Upper lobe of right lung (tissue), 1 donor: Measurements from ENCODE around the gene OR2A7. TPM values are rescaled to one million over a fixed set of nuclear protein-coding genes. Genes with fewer than 3 reads are reported as not detected.
"Not testable (repeated sequence)": the region's sequence is repeated elsewhere in the genome, so short reads cannot be mapped to it uniquely, and the experiment has no call there.

Source experiments
- ATAC-seq: fragments of 200-7000 bp; cut with Tn5 transposase; one replicate; pipeline ENCODE4 v1.9.1; 2020; ENCODE audit warnings: mild to moderate bottlenecking, moderate library complexity
- DNase-seq: peaks from one replicate; pipeline ENCODE4 v3.0.0-alpha.2; 2020
- H3K27ac ChIP-seq: fragments of 200-600 bp; one replicate; pipeline ENCODE4 v1.8.0; 2022
- H3K27me3 ChIP-seq: fragments of 200-600 bp; one replicate; pipeline ENCODE4 v1.8.0; 2022; ENCODE audit warnings: mild to moderate bottlenecking
- H3K36me3 ChIP-seq: fragments of 200-600 bp; one replicate; pipeline ENCODE4 v1.8.0; 2022
- H3K4me1 ChIP-seq: fragments of 200-600 bp; one replicate; pipeline ENCODE4 v1.8.0; 2022
- H3K4me3 ChIP-seq: fragments of 200-600 bp; one replicate; pipeline ENCODE4 v1.8.0; 2022; ENCODE audit warnings: mild to moderate bottlenecking
- H3K9me3 ChIP-seq: fragments of 200-600 bp; one replicate; pipeline ENCODE4 v1.8.0; 2022
- intact Hi-C: fragments of 100-400 bp; cut with DNase I; formaldehyde crosslinking; loops from one replicate; pipeline ENCODE4 v1.11.0; 2022
- total RNA-seq: library from RNA; stranded (reverse); fragmentation: NEBNext Ultra II Directional; extraction: Animal tissue kit (Norgen Biotek cat#: 25700); gene quantifications from one replicate; pipeline ENCODE4 v1.2.1, GENCODE V29; 2021
- TF ChIP-seq, protein P1 (sequence below): fragments of 200-600 bp; IDR thresholded peaks from one replicate; pipeline ENCODE4 v1.8.0; 2022; ENCODE audit warnings: antibody characterized with exemption
- donor health status: DM: no; HTN: yes; CAD: no; lungs with severe emphysema.

The OR2A7 gene
- total RNA-seq, 1 donor from 2014 or later = 13.9 TPM

GRCh38 chr7:144281981-144282380 lies 17.4 kb upstream of the OR2A7 start:
- intact Hi-C loops, H3K27ac ChIP-seq, ATAC-seq, H3K9me3 ChIP-seq, H3K36me3 ChIP-seq, DNase-seq, H3K4me3 ChIP-seq, H3K27me3 ChIP-seq, H3K4me1 ChIP-seq: not testable (repeated sequence)

GRCh38 chr7:144280010-144280409 lies 15.4 kb upstream of the OR2A7 start:
- H3K36me3 ChIP-seq, intact Hi-C loops, H3K4me3 ChIP-seq, H3K27ac ChIP-seq, H3K4me1 ChIP-seq, DNase-seq, H3K9me3 ChIP-seq, H3K27me3 ChIP-seq: not testable (repeated sequence)
- peak; percentile 68 for ATAC-seq

GRCh38 chr7:144275281-144275680 lies 10.7 kb upstream of the OR2A7 start:
- DNase-seq, H3K27ac ChIP-seq, H3K36me3 ChIP-seq, ATAC-seq, H3K9me3 ChIP-seq, H3K27me3 ChIP-seq, intact Hi-C loops, H3K4me1 ChIP-seq, H3K4me3 ChIP-seq: not testable (repeated sequence)

GRCh38 chr7:144269188-144269587 lies 4.6 kb upstream of the OR2A7 start, which contains the start of gene CTAGE8:
Gene CTAGE8, minus strand, starts transcription at chr7:144269288. Its CDS starts 38 bp downstream, at chr7:144269250.
- intact Hi-C loops = not testable (repeated sequence)

GRCh38 chr7:144262128-144262527 lies 2.5 kb downstream of the OR2A7 start:
- H3K9me3 ChIP-seq, H3K4me3 ChIP-seq, H3K27me3 ChIP-seq, H3K36me3 ChIP-seq, H3K4me1 ChIP-seq, H3K27ac ChIP-seq, ATAC-seq, DNase-seq, intact Hi-C loops: not testable (repeated sequence)

More at GRCh38 chr7:144269188-144269587, 4.6 kb upstream of the OR2A7 start, which contains the start of gene CTAGE8:
- H3K27ac ChIP-seq, ATAC-seq, H3K9me3 ChIP-seq, DNase-seq, H3K4me1 ChIP-seq, H3K36me3 ChIP-seq, H3K27me3 ChIP-seq, H3K4me3 ChIP-seq: not testable (repeated sequence)

- H3K9me3 ChIP-seq, H3K4me1 ChIP-seq, H3K36me3 ChIP-seq, DNase-seq, H3K4me3 ChIP-seq, H3K27ac ChIP-seq, intact Hi-C loops, H3K27me3 ChIP-seq: not testable (repeated sequence)
- ATAC-seq = peak; percentile 14
Observed at GRCh38 chr7:144259067-144259466, 5.5 kb downstream of the OR2A7 start.

GRCh38 chr7:144256112-144256511 lies 8.5 kb downstream of the OR2A7 start:
- H3K9me3 ChIP-seq = no peaks in the 10 kb centered on the region
- no peak overlapping the region for H3K4me3 ChIP-seq
- intact Hi-C loops = no loop called here
- no peaks in the 10 kb centered on the region for H3K4me1 ChIP-seq
- H3K27me3 ChIP-seq = no peaks in the 10 kb centered on the region
- TF ChIP-seq, protein P1, sequence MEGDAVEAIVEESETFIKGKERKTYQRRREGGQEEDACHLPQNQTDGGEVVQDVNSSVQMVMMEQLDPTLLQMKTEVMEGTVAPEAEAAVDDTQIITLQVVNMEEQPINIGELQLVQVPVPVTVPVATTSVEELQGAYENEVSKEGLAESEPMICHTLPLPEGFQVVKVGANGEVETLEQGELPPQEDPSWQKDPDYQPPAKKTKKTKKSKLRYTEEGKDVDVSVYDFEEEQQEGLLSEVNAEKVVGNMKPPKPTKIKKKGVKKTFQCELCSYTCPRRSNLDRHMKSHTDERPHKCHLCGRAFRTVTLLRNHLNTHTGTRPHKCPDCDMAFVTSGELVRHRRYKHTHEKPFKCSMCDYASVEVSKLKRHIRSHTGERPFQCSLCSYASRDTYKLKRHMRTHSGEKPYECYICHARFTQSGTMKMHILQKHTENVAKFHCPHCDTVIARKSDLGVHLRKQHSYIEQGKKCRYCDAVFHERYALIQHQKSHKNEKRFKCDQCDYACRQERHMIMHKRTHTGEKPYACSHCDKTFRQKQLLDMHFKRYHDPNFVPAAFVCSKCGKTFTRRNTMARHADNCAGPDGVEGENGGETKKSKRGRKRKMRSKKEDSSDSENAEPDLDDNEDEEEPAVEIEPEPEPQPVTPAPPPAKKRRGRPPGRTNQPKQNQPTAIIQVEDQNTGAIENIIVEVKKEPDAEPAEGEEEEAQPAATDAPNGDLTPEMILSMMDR = no peak
- no peak overlapping the region for H3K27ac ChIP-seq
- ATAC-seq (peak; percentile 58), DNase-seq (no peak)
- no peaks in the 10 kb centered on the region for H3K36me3 ChIP-seq

DNA sequence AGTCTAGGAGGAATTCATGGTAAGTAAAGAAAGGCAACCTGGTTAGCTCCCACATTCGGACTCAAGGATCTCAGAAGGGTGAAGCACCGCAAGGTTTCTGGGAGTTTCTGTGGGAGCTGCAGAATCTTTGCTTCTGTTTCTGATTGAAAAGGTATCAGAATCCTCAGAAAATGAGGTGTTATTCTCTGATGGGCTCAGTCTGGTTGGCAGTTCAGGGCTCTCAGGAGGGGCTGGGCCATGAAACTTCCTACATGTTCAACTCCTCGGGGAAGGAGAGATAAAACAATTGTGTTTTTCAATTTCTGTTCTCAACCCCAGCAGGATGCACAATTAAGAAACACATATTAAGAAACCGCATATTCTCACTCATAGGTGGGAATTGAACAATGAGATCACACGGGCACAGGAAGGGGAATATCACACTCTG lies 9.1 kb downstream of the OR2A7 start:
- DNase-seq = no peak

DNA sequence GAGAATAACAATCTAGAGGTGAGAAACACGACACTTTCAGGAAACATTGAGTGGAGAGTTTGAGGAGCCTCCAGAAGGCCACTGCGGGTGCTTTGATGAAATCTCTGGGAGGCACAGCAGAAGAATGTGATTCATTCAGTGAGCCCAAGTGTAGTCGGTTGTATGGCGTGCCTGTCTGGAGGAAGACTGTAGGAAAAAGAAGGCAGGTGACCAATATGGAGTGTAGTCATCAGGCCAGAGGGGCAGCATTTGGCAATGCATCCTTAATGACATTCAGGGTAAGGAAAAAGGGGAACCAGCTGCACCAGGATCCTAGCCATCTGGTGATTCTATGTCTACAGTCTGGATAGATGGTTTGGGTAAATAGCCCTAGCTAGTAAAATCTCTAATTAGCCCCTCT lies 12.3 kb downstream of the OR2A7 start:
- H3K4me1 ChIP-seq, H3K36me3 ChIP-seq, H3K9me3 ChIP-seq, DNase-seq, intact Hi-C loops, H3K4me3 ChIP-seq, H3K27me3 ChIP-seq, H3K27ac ChIP-seq: not testable (repeated sequence)
- ATAC-seq = peak; percentile 68

More for the DNA sequence above, 9.1 kb downstream of the OR2A7 start:
- TF ChIP-seq, protein P1 = no peak
- ATAC-seq = no peak
- H3K27ac ChIP-seq = no peak overlapping the region
- no peaks in the 10 kb centered on the region for H3K27me3 ChIP-seq
- H3K4me3 ChIP-seq = no peak overlapping the region
- no peaks in the 10 kb centered on the region for H3K9me3 ChIP-seq
- no peaks in the 10 kb centered on the region for H3K36me3 ChIP-seq
- H3K4me1 ChIP-seq = no peaks in the 10 kb centered on the region
- intact Hi-C loops = no loop called here

DNA sequence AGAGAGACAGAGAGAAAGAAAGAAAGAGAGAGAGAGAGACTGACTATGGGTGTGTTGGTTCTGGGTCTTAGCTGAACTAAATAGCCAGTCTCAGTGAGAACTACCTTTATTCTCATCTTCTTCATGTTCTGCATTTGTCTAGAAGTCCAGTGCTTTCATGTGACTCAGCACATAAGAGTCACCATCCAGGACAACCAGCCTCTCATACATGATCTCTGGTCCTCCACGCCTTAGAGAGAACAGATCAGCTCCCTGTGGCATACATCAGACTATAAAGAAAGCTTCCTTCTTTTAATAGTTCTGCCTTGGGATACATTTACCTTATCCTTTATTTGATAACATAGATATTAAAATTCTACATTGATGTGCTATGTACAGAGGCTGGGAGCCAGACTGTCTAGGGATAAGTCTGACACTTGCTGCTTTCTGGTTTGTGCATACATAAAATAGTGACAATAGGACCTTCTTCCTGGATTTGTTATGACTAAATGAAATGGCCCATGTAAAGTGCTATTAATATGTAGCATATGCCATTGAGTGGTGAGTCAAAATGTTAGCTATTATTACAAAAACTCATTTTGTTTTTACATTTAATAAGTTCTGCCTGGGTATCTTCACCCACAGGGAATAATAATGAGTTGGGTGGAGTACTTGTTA lies 16.8 kb downstream of the OR2A7 start:
- H3K9me3 ChIP-seq, H3K27me3 ChIP-seq, intact Hi-C loops: not testable (repeated sequence)

GRCh38 chr7:144246967-144247366 lies 17.6 kb downstream of the OR2A7 start:
- H3K9me3 ChIP-seq, H3K4me3 ChIP-seq, H3K27me3 ChIP-seq, DNase-seq, H3K27ac ChIP-seq, H3K36me3 ChIP-seq, ATAC-seq, intact Hi-C loops, H3K4me1 ChIP-seq: not testable (repeated sequence)

More for the DNA sequence above, 16.8 kb downstream of the OR2A7 start:
- ATAC-seq, H3K4me1 ChIP-seq, H3K4me3 ChIP-seq, DNase-seq, H3K27ac ChIP-seq, H3K36me3 ChIP-seq: not testable (repeated sequence)

DNA sequence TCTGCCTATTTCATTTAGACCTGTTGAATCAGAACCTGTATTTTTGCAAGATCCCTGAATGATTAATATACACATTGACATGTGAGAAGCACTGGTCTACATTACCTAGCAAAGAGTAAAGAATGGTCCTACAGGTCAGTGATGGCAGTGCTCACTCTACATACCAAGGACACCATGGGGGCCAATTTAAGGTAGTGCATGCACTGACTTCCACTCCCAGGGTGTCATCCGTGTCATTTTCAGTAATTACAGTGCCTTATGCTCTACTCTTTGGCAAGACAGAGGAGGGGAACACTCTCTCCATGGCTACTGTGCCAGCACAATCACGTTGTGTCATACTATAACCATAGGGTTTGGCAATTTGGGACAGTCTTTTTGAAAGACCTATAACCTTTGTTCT lies 19.2 kb downstream of the OR2A7 start:
- H3K4me1 ChIP-seq, H3K9me3 ChIP-seq, H3K27ac ChIP-seq, DNase-seq, intact Hi-C loops, H3K4me3 ChIP-seq, H3K27me3 ChIP-seq, H3K36me3 ChIP-seq: not testable (repeated sequence)
- peak; percentile 86 for ATAC-seq

DNA sequence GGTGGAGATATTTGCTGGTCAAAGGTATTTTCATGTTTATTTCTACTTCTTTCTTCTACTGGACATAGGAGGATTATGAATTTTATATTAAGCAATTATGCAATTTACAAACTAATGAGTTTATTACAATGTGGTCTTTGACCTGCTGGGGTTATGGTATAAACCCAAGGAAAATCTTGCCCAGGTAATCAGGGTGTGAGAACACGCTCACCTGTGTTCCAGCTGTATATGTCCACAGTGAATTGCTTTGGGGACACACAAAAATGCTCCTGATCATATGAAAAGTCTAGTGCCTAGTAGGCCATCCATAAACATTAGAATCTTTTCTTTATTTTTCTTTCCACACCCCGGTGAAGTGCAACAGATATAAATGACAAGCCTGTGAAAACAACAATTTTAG lies 25.2 kb downstream of the OR2A7 start, which contains the start of gene OR2A42:
Gene OR2A42, minus strand, starts transcription at position 241 of the 400 bp plus-strand sequence. CDS start 6,762 bp downstream, outside the sequence.
- H3K9me3 ChIP-seq, H3K4me1 ChIP-seq, DNase-seq, H3K27ac ChIP-seq, H3K27me3 ChIP-seq, intact Hi-C loops, ATAC-seq, H3K36me3 ChIP-seq, H3K4me3 ChIP-seq: not testable (repeated sequence)
